ENCODE data around the gene FLOT2. TPM values are rescaled to one million over a fixed set of nuclear protein-coding genes. Genes with fewer than 3 reads are reported as not detected.

FLOT2 gene
- total RNA-seq, 1 donor from 2014 or later = 74.1 TPM

DNA sequence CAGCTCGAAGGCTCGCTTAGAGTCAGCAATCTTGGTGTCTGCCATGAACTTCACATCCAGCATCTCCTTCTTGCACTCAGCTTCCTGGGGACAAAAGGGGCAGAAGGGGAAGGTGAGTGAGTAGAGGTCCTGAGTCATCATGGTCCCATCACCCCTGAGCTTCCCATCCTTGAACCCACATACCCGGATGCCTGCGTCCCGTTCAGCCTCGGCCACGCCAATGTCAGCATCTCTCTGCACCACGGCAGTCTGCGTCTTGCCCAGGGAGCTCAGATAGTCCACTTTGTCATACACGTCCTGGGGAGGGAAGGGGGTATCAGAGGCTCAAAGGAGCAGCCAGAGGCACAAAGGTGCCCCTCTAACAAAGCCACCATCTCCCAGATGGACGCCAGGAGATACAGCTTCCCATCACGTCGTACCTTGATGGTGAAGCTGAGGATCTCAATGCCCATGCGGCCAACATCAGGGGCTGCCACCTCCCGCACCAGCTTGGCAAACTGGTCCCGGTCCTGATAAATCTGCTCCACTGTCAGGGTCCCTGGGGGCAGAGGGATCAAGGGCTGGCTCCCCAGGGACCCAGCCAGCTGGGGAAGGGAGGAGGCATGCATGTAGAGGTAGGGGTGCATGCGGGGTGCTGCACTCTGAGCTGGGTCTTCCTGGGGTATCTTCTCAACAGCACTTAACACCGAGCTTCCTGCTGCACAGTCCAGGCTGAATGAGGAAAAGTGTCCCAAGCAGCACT is 15.2 kb downstream of the FLOT2 start:
- DNase-seq (ENCODE audit: low spot score) = no peak
- Mint-ChIP-seq H3K4me3 (ENCODE audit: unreplicated experiment) (no peak overlapping the region), H3K4me1 (ENCODE audit: low read depth) (no peaks in the 10 kb centered on the region), H3K27ac (ENCODE audit: unreplicated experiment) (no peak overlapping the region), H3K9me3 (ENCODE audit: low read depth) (no peaks in the 10 kb centered on the region), H3K27me3 (ENCODE audit: low read depth) (no peaks in the 10 kb centered on the region), H3K36me3 (ENCODE audit: low read depth) (peaks cover 30% of the 10 kb centered on the region)
- TF ChIP-seq, protein P1, sequence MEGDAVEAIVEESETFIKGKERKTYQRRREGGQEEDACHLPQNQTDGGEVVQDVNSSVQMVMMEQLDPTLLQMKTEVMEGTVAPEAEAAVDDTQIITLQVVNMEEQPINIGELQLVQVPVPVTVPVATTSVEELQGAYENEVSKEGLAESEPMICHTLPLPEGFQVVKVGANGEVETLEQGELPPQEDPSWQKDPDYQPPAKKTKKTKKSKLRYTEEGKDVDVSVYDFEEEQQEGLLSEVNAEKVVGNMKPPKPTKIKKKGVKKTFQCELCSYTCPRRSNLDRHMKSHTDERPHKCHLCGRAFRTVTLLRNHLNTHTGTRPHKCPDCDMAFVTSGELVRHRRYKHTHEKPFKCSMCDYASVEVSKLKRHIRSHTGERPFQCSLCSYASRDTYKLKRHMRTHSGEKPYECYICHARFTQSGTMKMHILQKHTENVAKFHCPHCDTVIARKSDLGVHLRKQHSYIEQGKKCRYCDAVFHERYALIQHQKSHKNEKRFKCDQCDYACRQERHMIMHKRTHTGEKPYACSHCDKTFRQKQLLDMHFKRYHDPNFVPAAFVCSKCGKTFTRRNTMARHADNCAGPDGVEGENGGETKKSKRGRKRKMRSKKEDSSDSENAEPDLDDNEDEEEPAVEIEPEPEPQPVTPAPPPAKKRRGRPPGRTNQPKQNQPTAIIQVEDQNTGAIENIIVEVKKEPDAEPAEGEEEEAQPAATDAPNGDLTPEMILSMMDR (IDR thresholded peaks at IDR 0.05) = no peak

DNA sequence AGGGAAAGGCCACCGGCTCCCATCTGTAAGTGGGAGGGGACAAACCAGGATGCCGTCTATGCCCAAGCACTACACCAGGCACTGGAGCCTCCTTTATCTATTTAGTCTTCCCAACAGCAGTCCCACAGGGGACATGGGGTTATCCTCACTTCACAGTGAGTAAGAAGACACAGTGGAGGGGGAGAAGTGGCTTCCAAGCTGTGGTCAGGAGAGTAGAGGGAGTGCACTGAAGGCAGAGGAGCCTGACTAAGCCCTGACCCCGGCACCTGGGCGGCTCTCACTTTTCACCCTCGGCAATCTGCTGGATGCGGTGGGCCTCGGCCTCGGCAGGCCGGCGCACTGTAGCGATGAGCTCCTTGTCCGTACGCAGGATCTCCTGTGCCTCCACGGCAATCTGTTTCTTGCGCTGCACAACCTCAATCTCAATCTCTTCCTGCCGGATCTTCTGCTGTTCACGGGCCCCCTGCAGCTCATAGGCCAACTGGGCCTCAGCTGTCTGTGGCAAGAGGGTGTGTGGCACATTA is 15.9 kb downstream of the FLOT2 start:
- peaks cover 30% of the 10 kb centered on the region for H3K36me3 Mint-ChIP-seq (ENCODE audit: low read depth)
- no peaks in the 10 kb centered on the region for H3K4me1 Mint-ChIP-seq (ENCODE audit: low read depth)
- H3K27me3 Mint-ChIP-seq (ENCODE audit: low read depth) = no peaks in the 10 kb centered on the region
- no peak for DNase-seq (ENCODE audit: low spot score)
- no peak overlapping the region for H3K4me3 Mint-ChIP-seq (ENCODE audit: unreplicated experiment)
- TF ChIP-seq, protein P1 (IDR thresholded peaks at IDR 0.05) = no peak
- no peaks in the 10 kb centered on the region for H3K9me3 Mint-ChIP-seq (ENCODE audit: low read depth)
- H3K27ac Mint-ChIP-seq (ENCODE audit: unreplicated experiment) = no peak overlapping the region

DNA sequence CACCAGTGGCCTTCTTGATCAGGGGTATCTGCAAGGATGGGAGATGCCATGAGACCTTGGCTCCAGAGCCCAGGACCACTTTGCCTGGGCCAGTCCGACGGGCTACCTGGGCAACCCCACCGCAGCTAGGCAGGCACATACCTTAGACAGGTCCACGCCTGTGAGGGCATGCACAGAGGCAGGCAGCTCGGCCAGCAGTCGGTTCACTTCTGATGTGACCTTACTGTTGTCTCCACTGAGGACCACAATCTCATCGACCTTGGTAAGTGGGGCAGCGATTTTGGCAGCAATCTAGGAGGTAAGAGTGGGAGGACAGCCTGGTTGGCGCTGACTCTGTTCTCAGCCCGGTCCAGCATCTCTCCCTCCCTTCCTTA is 17.0 kb downstream of the FLOT2 start:
- Mint-ChIP-seq H3K27ac (ENCODE audit: unreplicated experiment) (no peak overlapping the region), H3K4me3 (ENCODE audit: unreplicated experiment) (no peak overlapping the region), H3K36me3 (ENCODE audit: low read depth) (peaks cover 30% of the 10 kb centered on the region), H3K9me3 (ENCODE audit: low read depth) (no peaks in the 10 kb centered on the region), H3K27me3 (ENCODE audit: low read depth) (no peaks in the 10 kb centered on the region), H3K4me1 (ENCODE audit: low read depth) (no peaks in the 10 kb centered on the region)
- DNase-seq (ENCODE audit: low spot score) = no peak
- TF ChIP-seq, protein P1 (IDR thresholded peaks at IDR 0.05) = no peak

DNA sequence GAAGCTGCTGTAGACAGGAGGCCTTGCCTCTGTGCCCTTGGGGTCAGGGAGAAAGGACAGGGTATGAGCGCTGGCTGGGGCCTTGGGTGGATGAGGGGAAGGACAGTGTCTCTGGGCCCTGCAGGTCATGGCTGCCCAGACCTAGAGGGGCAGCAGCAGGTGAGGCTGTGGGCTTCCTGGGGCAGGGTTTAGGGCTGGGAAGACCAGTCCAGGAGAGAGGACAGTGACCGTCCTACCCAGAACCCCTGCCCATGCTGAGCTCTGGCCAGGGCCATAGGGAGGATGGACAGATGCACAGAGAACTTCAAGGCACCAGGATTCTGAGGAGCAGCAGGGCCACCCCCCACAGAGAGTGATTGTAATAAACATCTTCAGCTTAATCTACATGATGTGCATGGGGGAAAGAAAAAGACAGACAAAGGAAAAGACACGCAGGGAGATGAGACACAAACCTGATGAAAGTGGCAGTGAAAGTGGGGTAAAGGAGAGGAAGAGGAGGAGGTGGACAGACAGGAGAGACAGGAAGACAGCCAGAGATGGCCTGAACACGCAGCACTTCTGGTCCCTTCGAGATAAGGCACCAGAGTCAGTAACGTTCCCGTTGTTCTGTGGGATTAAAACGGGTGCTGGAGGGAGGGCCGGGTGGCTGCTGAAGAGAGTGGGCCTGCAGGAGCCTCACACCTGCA is 17.5 kb downstream of the FLOT2 start:
- Mint-ChIP-seq H3K36me3 (ENCODE audit: low read depth) (peaks cover 26% of the 10 kb centered on the region), H3K27ac (ENCODE audit: unreplicated experiment) (no peak overlapping the region), H3K4me3 (ENCODE audit: unreplicated experiment) (no peak overlapping the region), H3K27me3 (ENCODE audit: low read depth) (no peaks in the 10 kb centered on the region), H3K4me1 (ENCODE audit: low read depth) (no peaks in the 10 kb centered on the region), H3K9me3 (ENCODE audit: low read depth) (no peaks in the 10 kb centered on the region)
- DNase-seq (ENCODE audit: low spot score) = no peak
- TF ChIP-seq, protein P1 (IDR thresholded peaks at IDR 0.05) = no peak

DNA sequence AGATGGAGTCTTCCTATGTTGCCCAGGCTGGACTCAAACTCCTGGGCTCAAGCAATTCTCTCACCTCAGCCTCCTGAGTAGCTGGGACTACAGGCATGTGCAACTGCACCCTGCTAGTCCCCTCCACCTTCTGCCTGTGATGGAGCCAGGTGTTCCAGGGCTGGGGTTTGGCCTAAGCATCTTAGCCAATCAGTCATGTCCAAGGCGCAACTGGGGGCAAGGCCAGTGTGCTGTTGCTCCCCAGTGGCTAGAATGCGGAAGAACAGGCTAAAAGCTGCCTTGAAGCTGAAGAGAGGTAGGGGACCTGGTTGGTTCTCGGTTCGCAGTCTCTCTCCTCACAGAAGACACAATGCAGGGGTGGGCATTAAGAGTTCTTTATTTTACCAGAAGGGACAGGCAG is 18.6 kb downstream of the FLOT2 start:
- no peak overlapping the region for H3K27ac Mint-ChIP-seq (ENCODE audit: unreplicated experiment)
- no peak for DNase-seq (ENCODE audit: low spot score)

More for the DNA sequence above, 18.6 kb downstream of the FLOT2 start:
- Mint-ChIP-seq H3K4me3 (ENCODE audit: unreplicated experiment) (no peak overlapping the region), H3K36me3 (ENCODE audit: low read depth) (peaks cover 25% of the 10 kb centered on the region), H3K4me1 (ENCODE audit: low read depth) (no peaks in the 10 kb centered on the region), H3K9me3 (ENCODE audit: low read depth) (no peaks in the 10 kb centered on the region), H3K27me3 (ENCODE audit: low read depth) (no peaks in the 10 kb centered on the region)
- TF ChIP-seq, protein P1 (IDR thresholded peaks at IDR 0.05) = peak; percentile 69
